GM10847 (cell line): ENCODE measurements around the gene SHFL.

Experiments used
- POLR2A ChIP-seq: IDR thresholded peaks from 2 replicates; pipeline ENCODE4 v1.6.1; 2011; ENCODE audit not compliant: insufficient read length; ENCODE audit errors: extremely low read depth

Gene SHFL

GRCh38 chr19:10112037-10112761 is 26.1 kb downstream of the SHFL start:
- TF ChIP-seq POLR2A = no peak

GRCh38 chr19:10112895-10113591 is 26.9 kb downstream of the SHFL start:
- peak; percentile 33 for TF ChIP-seq POLR2A

- no peak for TF ChIP-seq POLR2A
Observed at GRCh38 chr19:10113592-10113963, 27.5 kb downstream of the SHFL start.

GRCh38 chr19:10113964-10114650 is 28.0 kb downstream of the SHFL start:
- TF ChIP-seq POLR2A = peak; percentile 28

- no peak for TF ChIP-seq POLR2A
Observed at GRCh38 chr19:10114651-10115391, 28.7 kb downstream of the SHFL start.

- TF ChIP-seq POLR2A = peak; percentile 41
Observed at GRCh38 chr19:10115392-10116084, 29.4 kb downstream of the SHFL start.

GRCh38 chr19:10116085-10116865 is 30.2 kb downstream of the SHFL start:
- TF ChIP-seq POLR2A = peak; percentile 4

GRCh38 chr19:10116866-10117616 is 30.9 kb downstream of the SHFL start:
- TF ChIP-seq POLR2A = peak; percentile 7

- TF ChIP-seq POLR2A = no peak
Observed at GRCh38 chr19:10118960-10119359, 32.8 kb downstream of the SHFL start.

GRCh38 chr19:10120538-10121189 is 34.5 kb downstream of the SHFL start:
- no peak for TF ChIP-seq POLR2A

- TF ChIP-seq POLR2A = no peak
Observed at GRCh38 chr19:10122045-10122444, 35.9 kb downstream of the SHFL start.

- TF ChIP-seq POLR2A = no peak
Observed at GRCh38 chr19:10124429-10124828, 38.3 kb downstream of the SHFL start.

- no peak for TF ChIP-seq POLR2A
Observed at GRCh38 chr19:10126213-10126639, 40.1 kb downstream of the SHFL start.

GRCh38 chr19:10132905-10133304 is 46.8 kb downstream of the SHFL start:
- TF ChIP-seq POLR2A = no peak
